Measurements from ENCODE around the gene MRPL44.

Gene MRPL44

GRCh38 chr2:223971731-223972130, 14.5 kb downstream of the MRPL44 start:
- no peak for TF ChIP-seq CTCF (IDR thresholded peaks at IDR 0.05; ENCODE audit: insufficient read depth, missing control alignments)
- DNase-seq (ENCODE audit: insufficient read length, low spot score) (no peak), FAIRE-seq (no peak)

- no peak for TF ChIP-seq CTCF (IDR thresholded peaks at IDR 0.05; ENCODE audit: insufficient read depth, missing control alignments)
- DNase-seq (ENCODE audit: insufficient read length, low spot score) = no peak
- no peak for FAIRE-seq
Observed at GRCh38 chr2:223972656-223973102, 15.4 kb downstream of the MRPL44 start.

GRCh38 chr2:223973606-223974005, 16.3 kb downstream of the MRPL44 start:
- DNase-seq (ENCODE audit: insufficient read length, low spot score) (no peak), FAIRE-seq (no peak)
- no peak for TF ChIP-seq CTCF (IDR thresholded peaks at IDR 0.05; ENCODE audit: insufficient read depth, missing control alignments)

- DNase-seq (ENCODE audit: insufficient read length, low spot score) (no peak), FAIRE-seq (no peak)
- no peak for TF ChIP-seq CTCF (IDR thresholded peaks at IDR 0.05; ENCODE audit: insufficient read depth, missing control alignments)
Observed at GRCh38 chr2:223976635-223977226, 19.5 kb downstream of the MRPL44 start.

- no peak for DNase-seq (ENCODE audit: insufficient read length, low spot score)
- no peak for FAIRE-seq
- no peak for TF ChIP-seq CTCF (IDR thresholded peaks at IDR 0.05; ENCODE audit: insufficient read depth, missing control alignments)
Observed at GRCh38 chr2:223978451-223978850, 21.2 kb downstream of the MRPL44 start.

- FAIRE-seq (no peak), DNase-seq (ENCODE audit: insufficient read length, low spot score) (no peak)
- TF ChIP-seq CTCF (IDR thresholded peaks at IDR 0.05; ENCODE audit: insufficient read depth, missing control alignments) = no peak
Observed at GRCh38 chr2:223979730-223980396, 22.6 kb downstream of the MRPL44 start.

- FAIRE-seq (no peak), DNase-seq (ENCODE audit: insufficient read length, low spot score) (no peak)
- TF ChIP-seq CTCF (IDR thresholded peaks at IDR 0.05; ENCODE audit: insufficient read depth, missing control alignments) = no peak
Observed at GRCh38 chr2:223980397-223980735, 23.1 kb downstream of the MRPL44 start.
